ENCODE data around the gene OOEP. TPM values are rescaled to one million over a fixed set of nuclear protein-coding genes. Genes with fewer than 3 reads are reported as not detected.

The OOEP gene
- total RNA-seq, 1 experiment from 2014 or later: 1.1 TPM

GRCh38 chr6:73395875-73396274 lies 26.2 kb upstream of the OOEP start:
- Mint-ChIP-seq H3K4me1 (peaks cover 21% of the 10 kb centered on the region), H3K27ac (no peak overlapping the region), H3K36me3 (peaks cover 5% of the 10 kb centered on the region; the same call in 1 of the 2 replicates), H3K4me3 (no peak overlapping the region), H3K27me3 (ENCODE audit: low read depth) (peaks cover 11% of the 10 kb centered on the region), H3K9me3 (peaks cover 6% of the 10 kb centered on the region)
- CTCF ChIA-PET: interaction anchor here (1.2 kb wide), 1 partner anchor 110 kb away, joined by 4 read pairs; no protein-coding TSS in a partner anchor
- DNase-seq (ENCODE audit: low spot score): no peak
- POLR2A ChIA-PET: interaction anchor here (0.7 to 1.2 kb wide), 2 partner anchors 126 to 1697 kb away, joined by 3 to 4 read pairs; no protein-coding TSS in a partner anchor
- ATAC-seq: no peak
- TF ChIP-seq PREB (CRISPR knock-in tag; IDR thresholded peaks at IDR 0.05; ENCODE audit: borderline replicate concordance) (no peak), ZSCAN18 (CRISPR knock-in tag; IDR thresholded peaks at IDR 0.05) (no peak), MXD4 (CRISPR knock-in tag; IDR thresholded peaks at IDR 0.05; ENCODE audit: borderline replicate concordance) (no peak)

GRCh38 chr6:73394577-73395354 lies 25.1 kb upstream of the OOEP start, which contains the start of gene DDX43:
DDX43 (plus strand) TSS chr6:73394828; CDS start chr6:73394906, 78 bp downstream.
- H3K27ac Mint-ChIP-seq: no peak within 1 kb of the TSS
- H3K4me1 Mint-ChIP-seq: peaks cover 26% of the 10 kb centered on the region
- no peak within 1 kb of the TSS for H3K4me3 Mint-ChIP-seq
- peaks cover 6% of the 10 kb centered on the region for H3K9me3 Mint-ChIP-seq
- peaks cover 5% of the 10 kb centered on the region; the same call in 1 of the 2 replicates for H3K36me3 Mint-ChIP-seq
- ATAC-seq (peak; percentile 87), DNase-seq (ENCODE audit: low spot score) (peak; percentile 48)
- H3K27me3 Mint-ChIP-seq (ENCODE audit: low read depth): peaks cover 12% of the 10 kb centered on the region
- ChIA-PET POLR2A (interaction anchor here (1.2 kb wide), 1 partner anchor 127 kb away, joined by 4 read pairs; no protein-coding TSS in a partner anchor), CTCF (interaction anchor here (1.2 to 1.3 kb wide), 2 partner anchors 68 to 109 kb away, joined by 3 to 4 read pairs; no protein-coding TSS in a partner anchor)
- TF ChIP-seq ETV6 (CRISPR knock-in tag; IDR thresholded peaks at IDR 0.05) (no peak), ZNF532 (CRISPR knock-in tag; IDR thresholded peaks at IDR 0.05; ENCODE audit: borderline replicate concordance) (no peak), PRDM15 (CRISPR knock-in tag; IDR thresholded peaks at IDR 0.05) (peak; percentile 81), ATF6 (CRISPR knock-in tag; IDR thresholded peaks at IDR 0.05) (no peak)

Measured in WTC11 (cell line).